Sigmoid colon (tissue), 7 donors: Measurements from ENCODE around the gene TSPAN17. TPM values are rescaled to one million over a fixed set of nuclear protein-coding genes. Genes with fewer than 3 reads are reported as not detected.

Experiments
- DNase-seq: peaks from one replicate; pipeline ENCODE4 v3.0.0-alpha.2; 2019
- H3K27ac ChIP-seq, 4 donors: fragments of 200-600 bp; sonication (generic); one replicate each; pipeline ENCODE4 v1.5.1; 2016 to 2019; ENCODE audit warnings: mild to moderate bottlenecking in 1 of 4
- H3K27me3 ChIP-seq, 3 donors: fragments of 200-600 bp; sonication (generic); one replicate each; pipeline ENCODE4 v1.5.1; 2019; ENCODE audit warnings: mild to moderate bottlenecking in 1 of 3
- H3K36me3 ChIP-seq, 4 donors: fragments of 200-600 bp; sonication (generic); one replicate each; pipeline ENCODE4 v1.5.1; 2016 to 2019
- H3K4me1 ChIP-seq, 4 donors: fragments of 200-600 bp; sonication (generic); one replicate each; pipeline ENCODE4 v1.5.1; 2017 to 2019
- H3K4me3 ChIP-seq, 4 donors: fragments of 200-600 bp; sonication (generic); one replicate each; pipeline ENCODE4 v1.5.1; 2017 to 2019; ENCODE audit warnings: mild to moderate bottlenecking in 2 of 4, moderate library complexity in 1 of 4
- H3K9me3 ChIP-seq, 4 donors: fragments of 200-600 bp in 3 of 4; sonication (generic) in 3 of 4; one replicate each; pipeline versions ENCODE4 v1.5.1 to v1.6.1; 2013 to 2019
- CTCF ChIP-seq, 4 experiments: fragments of 450-650 bp in 3 of 4; fragments of 200-600 bp in 1 of 4; IDR thresholded peaks; one replicate each; pipeline ENCODE4 v1.5.1; 2016 to 2019; ENCODE audit warnings: antibody characterized with exemption in 4 of 4, mild to moderate bottlenecking in 3 of 4, moderate library complexity in 2 of 4
- EP300 ChIP-seq, 4 donors: sonication (generic); formaldehyde crosslinking; IDR thresholded peaks; one replicate each; pipeline ENCODE4 v1.6.1; 2017; ENCODE audit warnings: antibody characterized with exemption in 4 of 4
- POLR2A ChIP-seq, 2 donors: fragments of 450-650 bp; IDR thresholded peaks; one replicate each; pipeline ENCODE4 v1.6.1; 2016; ENCODE audit warnings: antibody characterized with exemption in 2 of 2, mild to moderate bottlenecking in 2 of 2, moderate library complexity in 2 of 2
- POLR2AphosphoS5 ChIP-seq, 4 donors: sonication (generic); formaldehyde crosslinking; IDR thresholded peaks; one replicate each; pipeline ENCODE4 v1.6.1; 2017; ENCODE audit warnings: antibody characterized with exemption in 4 of 4
- WGBS, 2 donors: extraction: QIAGEN DNeasy Blood & Tissue Kit; methylation state at CpG; one replicate each; pipeline ENCODE4 v1.1.7; 2013; 5-methylcytosine and 5-hydroxymethylcytosine counted together
- intact Hi-C: fragments of 100-400 bp; cut with DNase I; formaldehyde crosslinking; loops from one replicate; pipeline ENCODE4 v1.15.1; 2023
- polyA plus RNA-seq, 3 donors: library from polyadenylated mRNA; stranded (reverse); fragments of 200-250 nt; gene quantifications; one replicate each; pipeline ENCODE4 v1.2.3, GENCODE V29; 2013
- total RNA-seq, 4 donors: library from RNA; depleted of rRNA; stranded (reverse); fragments of >200 nt; gene quantifications; one replicate each; pipeline ENCODE4 v1.1.0, GENCODE V29; 2016
- donor health status: healthy with polysubstance abuse.
- donor health status: Bipolar disorder and iron deficiency.
- donor health status: healthy.

Gene TSPAN17
- total and polyA plus RNA-seq, 7 donors = 7.4 to 37.7 (median 21.7) TPM

GRCh38 chr5:176682016-176682531 is 34.8 kb downstream of the TSPAN17 start:
- H3K36me3 ChIP-seq = no peaks in the 10 kb centered on the region
- H3K27ac ChIP-seq = no peak overlapping the region
- H3K4me3 ChIP-seq = no peak overlapping the region
- intact Hi-C loops = no loop called here
- H3K27me3 ChIP-seq = peaks cover 10 to 48% (median 29%) of the 10 kb centered on the region in 3 donors
- H3K4me1 ChIP-seq = peaks cover 0 to 8% (median 2%) of the 10 kb centered on the region in 4 donors
- no peak for TF ChIP-seq CTCF (IDR thresholded peaks at IDR 0.05)
- TF ChIP-seq POLR2A (IDR thresholded peaks at IDR 0.05) = no peak
- no peak for TF ChIP-seq EP300 (IDR thresholded peaks at IDR 0.05)
- no peak for TF ChIP-seq POLR2AphosphoS5 (IDR thresholded peaks at IDR 0.05)
- H3K9me3 ChIP-seq = peaks cover 0 to 7% (median 0%) of the 10 kb centered on the region in 4 donors
- WGBS, 2 donors = 80 to 84% methylated on average over 6 of the region's 6 CpGs
- DNase-seq = no peak

- peaks cover 0 to 5% (median 1%) of the 10 kb centered on the region in 4 donors for H3K4me1 ChIP-seq
- peaks cover 0 to 7% (median 0%) of the 10 kb centered on the region in 4 donors for H3K9me3 ChIP-seq
- no peaks in the 10 kb centered on the region for H3K36me3 ChIP-seq
- TF ChIP-seq EP300 (IDR thresholded peaks at IDR 0.05) (no peak), POLR2A (IDR thresholded peaks at IDR 0.05) (no peak), CTCF (IDR thresholded peaks at IDR 0.05) (no peak), POLR2AphosphoS5 (IDR thresholded peaks at IDR 0.05) (no peak)
- no peak overlapping the region for H3K27ac ChIP-seq
- H3K4me3 ChIP-seq = no peak overlapping the region
- intact Hi-C loops = no loop called here
- DNase-seq = no peak
- peaks cover 9 to 31% (median 20%) of the 10 kb centered on the region in 3 donors for H3K27me3 ChIP-seq
These were observed 37.7 kb downstream of the TSPAN17 start for GRCh38 chr5:176685010-176685409.

GRCh38 chr5:176687247-176687646 is 40.0 kb downstream of the TSPAN17 start:
- Histone ChIP-seq H3K36me3 (no peaks in the 10 kb centered on the region), H3K27me3 (peaks cover 3 to 28% (median 20%) of the 10 kb centered on the region in 3 donors), H3K4me1 (no peaks in the 10 kb centered on the region), H3K9me3 (peaks cover 0 to 7% (median 0%) of the 10 kb centered on the region in 4 donors), H3K4me3 (no peak overlapping the region), H3K27ac (no peak overlapping the region)
- TF ChIP-seq CTCF (IDR thresholded peaks at IDR 0.05) (no peak), POLR2A (IDR thresholded peaks at IDR 0.05) (no peak), POLR2AphosphoS5 (IDR thresholded peaks at IDR 0.05) (no peak), EP300 (IDR thresholded peaks at IDR 0.05) (no peak)
- intact Hi-C loops = no loop called here
- WGBS, 2 donors = 85 to 89% methylated on average over 10 of the region's 10 CpGs
- no peak for DNase-seq

GRCh38 chr5:176687881-176688280 is 40.6 kb downstream of the TSPAN17 start:
- WGBS, 2 donors = 93 to 95% methylated on average over 5 of the region's 5 CpGs
- H3K4me3 ChIP-seq = no peak overlapping the region
- TF ChIP-seq EP300 (IDR thresholded peaks at IDR 0.05) (no peak), POLR2AphosphoS5 (IDR thresholded peaks at IDR 0.05) (no peak), POLR2A (IDR thresholded peaks at IDR 0.05) (no peak), CTCF (IDR thresholded peaks at IDR 0.05) (no peak)
- no peaks in the 10 kb centered on the region for H3K4me1 ChIP-seq
- DNase-seq = no peak
- peaks cover 3 to 28% (median 13%) of the 10 kb centered on the region in 3 donors for H3K27me3 ChIP-seq
- intact Hi-C loops = no loop called here
- no peaks in the 10 kb centered on the region for H3K36me3 ChIP-seq
- H3K9me3 ChIP-seq = peaks cover 0 to 7% (median 0%) of the 10 kb centered on the region in 4 donors
- H3K27ac ChIP-seq = no peak overlapping the region

GRCh38 chr5:176690911-176691310 is 43.6 kb downstream of the TSPAN17 start:
- Histone ChIP-seq H3K27ac (no peak overlapping the region), H3K4me3 (no peak overlapping the region), H3K9me3 (no peaks in the 10 kb centered on the region), H3K27me3 (peaks cover 8 to 54% (median 13%) of the 10 kb centered on the region in 3 donors), H3K36me3 (no peaks in the 10 kb centered on the region), H3K4me1 (no peaks in the 10 kb centered on the region)
- TF ChIP-seq POLR2A (IDR thresholded peaks at IDR 0.05) (no peak), POLR2AphosphoS5 (IDR thresholded peaks at IDR 0.05) (no peak), CTCF (IDR thresholded peaks at IDR 0.05) (no peak), EP300 (IDR thresholded peaks at IDR 0.05) (no peak)
- no peak for DNase-seq
- 55 to 83% methylated on average over 7 of the region's 7 CpGs for WGBS, 2 donors
- intact Hi-C loops = no loop called here
